ENCODE measurements around the gene SLC45A1. TPM values are rescaled to one million over a fixed set of nuclear protein-coding genes. Genes with fewer than 3 reads are reported as not detected.

Gene SLC45A1
- total and polyA plus RNA-seq, 9 of the 15 experiments (the other 6 are each of a cell fraction or from before 2014, with no cell fraction given), result not detected

DNA sequence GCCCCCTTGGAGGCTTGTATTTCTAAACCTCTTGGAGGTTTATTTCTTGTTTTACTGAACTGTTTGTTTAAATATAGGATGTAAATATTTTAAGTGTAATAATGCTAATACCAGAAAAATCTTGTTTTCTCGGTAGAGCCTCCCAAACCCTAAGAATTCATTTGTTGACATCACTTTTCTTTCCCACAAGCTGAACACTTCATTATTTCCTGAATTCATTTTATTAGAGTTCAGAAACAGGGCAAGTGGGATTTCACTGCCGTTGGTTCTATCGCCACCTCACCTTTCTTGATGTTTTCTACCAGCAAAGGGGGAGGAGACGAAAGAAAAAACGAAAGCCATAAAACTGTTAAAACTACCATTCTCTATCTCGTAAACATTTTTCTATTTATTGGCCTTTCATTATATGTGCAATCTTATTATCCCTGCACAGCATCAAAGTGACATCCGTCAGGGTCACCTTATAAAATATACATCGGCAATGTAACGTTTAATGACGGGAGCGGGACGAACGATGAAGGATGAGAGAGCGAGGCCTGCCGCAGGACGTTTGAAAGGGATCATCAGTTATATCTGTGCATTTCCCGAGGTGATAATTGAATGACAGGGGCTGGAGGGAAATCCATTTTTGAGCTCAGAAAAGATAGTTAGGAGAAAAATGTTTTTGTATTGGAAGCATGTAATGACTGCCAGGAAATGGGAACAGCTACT, 59.5 kb downstream of the SLC45A1 start:
- no peak overlapping the region for H3K4me3 ChIP-seq
- H3K9me3 ChIP-seq (replicated peaks; ENCODE audit: control insufficient read depth, insufficient read depth, low read depth, low read length), result no peaks in the 10 kb centered on the region
- ChIA-PET CTCF (ENCODE audit: low intra/inter-chr PET ratio) (no interaction called here), POLR2A (interaction anchor here (1.0 to 1.6 kb wide), 2 partner anchors 10 to 12 kb away, joined by 3 to 5 read pairs; no protein-coding TSS in a partner anchor)
- H3K9me1 ChIP-seq (ENCODE audit: control insufficient read depth, insufficient read depth, low read length), result no peaks in the 10 kb centered on the region
- peaks cover 2% of the 10 kb centered on the region; the same call in 2 of the 3 replicates for H3K79me2 ChIP-seq (ENCODE audit: control insufficient read depth, insufficient read depth, low read length)
- BruUV-seq (replicated peaks), result no TSS peak
- TF ChIP-seq PHF20 (IDR thresholded peaks at IDR 0.05; ENCODE audit: partially characterized antibody), result no peak
- no peak for TF ChIP-seq ZNF444 (CRISPR knock-in tag; IDR thresholded peaks at IDR 0.05)
- no peak for TF ChIP-seq ZNF121 (CRISPR knock-in tag; conservative IDR thresholded peaks at IDR 0.05)
- no peak for TF ChIP-seq ZNF507 (tag; conservative IDR thresholded peaks at IDR 0.05)
- no peak for TF ChIP-seq ZFPM2 (CRISPR knock-in tag; IDR thresholded peaks at IDR 0.05)
- TF ChIP-seq, protein P1, sequence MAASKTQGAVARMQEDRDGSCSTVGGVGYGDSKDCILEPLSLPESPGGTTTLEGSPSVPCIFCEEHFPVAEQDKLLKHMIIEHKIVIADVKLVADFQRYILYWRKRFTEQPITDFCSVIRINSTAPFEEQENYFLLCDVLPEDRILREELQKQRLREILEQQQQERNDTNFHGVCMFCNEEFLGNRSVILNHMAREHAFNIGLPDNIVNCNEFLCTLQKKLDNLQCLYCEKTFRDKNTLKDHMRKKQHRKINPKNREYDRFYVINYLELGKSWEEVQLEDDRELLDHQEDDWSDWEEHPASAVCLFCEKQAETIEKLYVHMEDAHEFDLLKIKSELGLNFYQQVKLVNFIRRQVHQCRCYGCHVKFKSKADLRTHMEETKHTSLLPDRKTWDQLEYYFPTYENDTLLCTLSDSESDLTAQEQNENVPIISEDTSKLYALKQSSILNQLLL (CRISPR knock-in tag; IDR thresholded peaks at IDR 0.05; ENCODE audit: borderline replicate concordance), result 0 out of 2 replicates have a peak, but pooled peaks have one; percentile 31
- TF ChIP-seq SREBF1 (IDR thresholded peaks at IDR 0.05; ENCODE audit: borderline replicate concordance, low read depth, low read length), result no peak
- TF ChIP-seq ZNF41 (CRISPR knock-in tag; conservative IDR thresholded peaks at IDR 0.05), result no peak
- peak; percentile 39; the same call in 1 of the 2 replicates for TF ChIP-seq HOXB6 (CRISPR knock-in tag; IDR thresholded peaks at IDR 0.05; ENCODE audit: borderline replicate concordance)
- TF ChIP-seq ZNF408 (CRISPR knock-in tag; IDR thresholded peaks at IDR 0.05; ENCODE audit: low read depth), result 0 out of 2 replicates have a peak, but pooled peaks have one; percentile 23
- no peak for TF ChIP-seq ZNF134 (CRISPR knock-in tag; conservative IDR thresholded peaks at IDR 0.05)
- no peak for TF ChIP-seq DPF2 (IDR thresholded peaks at IDR 0.05)
- no peak for TF ChIP-seq NBN (IDR thresholded peaks at IDR 0.05; ENCODE audit: low read depth)
- TF ChIP-seq, protein P2, sequence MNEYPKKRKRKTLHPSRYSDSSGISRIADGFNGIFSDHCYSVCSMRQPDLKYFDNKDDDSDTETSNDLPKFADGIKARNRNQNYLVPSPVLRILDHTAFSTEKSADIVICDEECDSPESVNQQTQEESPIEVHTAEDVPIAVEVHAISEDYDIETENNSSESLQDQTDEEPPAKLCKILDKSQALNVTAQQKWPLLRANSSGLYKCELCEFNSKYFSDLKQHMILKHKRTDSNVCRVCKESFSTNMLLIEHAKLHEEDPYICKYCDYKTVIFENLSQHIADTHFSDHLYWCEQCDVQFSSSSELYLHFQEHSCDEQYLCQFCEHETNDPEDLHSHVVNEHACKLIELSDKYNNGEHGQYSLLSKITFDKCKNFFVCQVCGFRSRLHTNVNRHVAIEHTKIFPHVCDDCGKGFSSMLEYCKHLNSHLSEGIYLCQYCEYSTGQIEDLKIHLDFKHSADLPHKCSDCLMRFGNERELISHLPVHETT (CRISPR knock-in tag; conservative IDR thresholded peaks at IDR 0.05 in 1 of 2, IDR thresholded peaks at IDR 0.05 in 1 of 2), result no peak
- TF ChIP-seq, protein P3, sequence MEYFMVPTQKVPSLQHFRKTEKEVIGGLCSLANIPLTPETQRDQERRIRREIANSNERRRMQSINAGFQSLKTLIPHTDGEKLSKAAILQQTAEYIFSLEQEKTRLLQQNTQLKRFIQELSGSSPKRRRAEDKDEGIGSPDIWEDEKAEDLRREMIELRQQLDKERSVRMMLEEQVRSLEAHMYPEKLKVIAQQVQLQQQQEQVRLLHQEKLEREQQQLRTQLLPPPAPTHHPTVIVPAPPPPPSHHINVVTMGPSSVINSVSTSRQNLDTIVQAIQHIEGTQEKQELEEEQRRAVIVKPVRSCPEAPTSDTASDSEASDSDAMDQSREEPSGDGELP (CRISPR knock-in tag; IDR thresholded peaks at IDR 0.05; ENCODE audit: borderline replicate concordance), result no peak
- no peak overlapping the region for H2AFZ ChIP-seq (ENCODE audit: low read depth, low read length)
- H3K27ac ChIP-seq (ENCODE audit: extremely low read depth, low read depth, low read length), result no peak overlapping the region
- 90% methylated on average over 17 of the region's 17 CpGs for WGBS (ENCODE audit: insufficient coverage, low coverage, missing lambda C conversion rate)
- no peak overlapping the region for H3K9ac ChIP-seq (ENCODE audit: insufficient read depth in 1 of 2, low read depth in 2 of 2, low read length in 2 of 2)
- no peaks in the 10 kb centered on the region for H3K4me1 ChIP-seq (replicated peaks in 1 of 2; ENCODE audit: control insufficient read depth in 2 of 2, insufficient read depth in 2 of 2, low read length in 2 of 2)
- intact Hi-C loops (cut with micrococcal nuclease), result loop anchor here (10.0 kb wide), 2 partner anchors 67 to 347 kb away; no protein-coding TSS in a partner anchor
- DNase-seq (ENCODE audit: extremely low read depth in 1 of 4, low spot score in 3 of 4), result no peak
- no peak overlapping the region for H3K4me2 ChIP-seq (ENCODE audit: insufficient read depth, low read length)
- no peak for ATAC-seq
- in situ Hi-C loops (cut with MboI), result no loop called here
- peaks cover 6% of the 10 kb centered on the region; the same call in 1 of the 2 replicates for H4K20me1 ChIP-seq (replicated peaks; ENCODE audit: control insufficient read depth, insufficient read depth, low read length)
- peaks cover 19% of the 10 kb centered on the region; the same call in 2 of the 3 replicates for H3K36me3 ChIP-seq (ENCODE audit: control insufficient read depth, insufficient read depth, low read length)
- no peak for FAIRE-seq
- no peaks in the 10 kb centered on the region for H3K27me3 ChIP-seq (ENCODE audit: control insufficient read depth in 2 of 2, insufficient read depth in 2 of 2, low read length in 2 of 2)

All from K562 (cell line).